SK-MEL-5 (cell line): ENCODE measurements around the gene C6orf136. TPM values are rescaled to one million over a fixed set of nuclear protein-coding genes. Genes with fewer than 3 reads are reported as not detected.

Source experiments
- DNase-seq: peaks from one replicate; pipeline ENCODE4 v3.0.0-alpha.2; 2016; ENCODE audit warnings: low read depth, low spot score
- in situ Hi-C: cut with HindIII; loops from 2 replicates; pipeline ENCODE4 v1.10.0; 2016; ENCODE audit warnings: low sequenced_read_pairs, high pct_unique_total_duplicates, low pct_unique_long_range_greater_than_20kb
- total RNA-seq: library from RNA; depleted of rRNA; stranded (reverse); fragments of >200 nt; shearing (Covaris generic); gene quantifications from 2 replicates; pipeline ENCODE4 v1.2.3, GENCODE V29; 2014

C6orf136 gene
- total RNA-seq, 1 experiment from 2014 or later = 4.5 TPM

GRCh38 chr6:30681766-30682142 lies 34.8 kb downstream of the C6orf136 start:
- in situ Hi-C loops = no loop called here
- no peak for DNase-seq

- in situ Hi-C loops = no loop called here
- peak; percentile 38 for DNase-seq
Observed at GRCh38 chr6:30682143-30683117, 35.5 kb downstream of the C6orf136 start.

- no peak for DNase-seq
- in situ Hi-C loops = no loop called here
Observed at GRCh38 chr6:30683183-30683979, 36.4 kb downstream of the C6orf136 start.

GRCh38 chr6:30683980-30684338 lies 37.0 kb downstream of the C6orf136 start:
- in situ Hi-C loops = no loop called here

GRCh38 chr6:30684386-30685156 lies 37.6 kb downstream of the C6orf136 start:
- DNase-seq = no peak
- in situ Hi-C loops = no loop called here

More at GRCh38 chr6:30683980-30684338, 37.0 kb downstream of the C6orf136 start:
- no peak for DNase-seq

- DNase-seq = no peak
- in situ Hi-C loops = no loop called here
Observed at GRCh38 chr6:30685157-30686008, 38.5 kb downstream of the C6orf136 start.

- in situ Hi-C loops = no loop called here
- DNase-seq = no peak
Observed at GRCh38 chr6:30686009-30686907, 39.3 kb downstream of the C6orf136 start, which contains the start of gene PPP1R18. TSS of gene PPP1R18 (minus strand) at chr6:30686645. CDS start at chr6:30686018, 627 bp downstream.

- DNase-seq = peak; percentile 65
- in situ Hi-C loops = no loop called here
Observed at GRCh38 chr6:30686908-30687658, 40.1 kb downstream of the C6orf136 start.

GRCh38 chr6:30687659-30688431 lies 40.9 kb downstream of the C6orf136 start:
- no peak for DNase-seq
- in situ Hi-C loops = no loop called here

GRCh38 chr6:30688569-30688968 lies 41.6 kb downstream of the C6orf136 start:
- no peak for DNase-seq
- in situ Hi-C loops = no loop called here

- in situ Hi-C loops = no loop called here
- no peak for DNase-seq
Observed at GRCh38 chr6:30689022-30689865, 42.3 kb downstream of the C6orf136 start.

- no peak for DNase-seq
- in situ Hi-C loops = no loop called here
Observed at GRCh38 chr6:30689985-30690384, 43.1 kb downstream of the C6orf136 start.

- peak; percentile 82 for DNase-seq
- in situ Hi-C loops = no loop called here
Observed at GRCh38 chr6:30690403-30691207, 43.7 kb downstream of the C6orf136 start, which contains the start of gene NRM. TSS of gene NRM (minus strand) at chr6:30690984. CDS start at chr6:30690974, 10 bp downstream.
